Mucosa of descending colon (tissue), 3 donors: Measurements from ENCODE around the gene LRPAP1. TPM values are rescaled to one million over a fixed set of nuclear protein-coding genes. Genes with fewer than 3 reads are reported as not detected.
"Not testable (repeated sequence)": the region's sequence is repeated elsewhere in the genome, so short reads cannot be mapped to it uniquely, and the experiment has no call there.

Experiments
- ATAC-seq: fragments of 200-7000 bp; cut with Tn5 transposase; one replicate; pipeline ENCODE4 v1.9.1; 2020; ENCODE audit warnings: mild to moderate bottlenecking, moderate library complexity
- DNase-seq, 3 donors: peaks; one replicate each; pipeline ENCODE4 v3.0.0-alpha.2; 2020
- H3K36me3 ChIP-seq: fragments of 200-600 bp; one replicate; pipeline ENCODE4 v1.8.0; 2021; ENCODE audit warnings: low read depth, mild to moderate bottlenecking
- H3K4me1 ChIP-seq: fragments of 200-600 bp; one replicate; pipeline ENCODE4 v1.8.0; 2021; ENCODE audit warnings: low read depth, mild to moderate bottlenecking
- H3K4me3 ChIP-seq: fragments of 200-600 bp; one replicate; pipeline ENCODE4 v1.8.0; 2021; ENCODE audit warnings: mild to moderate bottlenecking
- H3K9me3 ChIP-seq: fragments of 200-600 bp; one replicate; pipeline ENCODE4 v1.8.0; 2021; ENCODE audit warnings: mild to moderate bottlenecking
- intact Hi-C, 2 donors: fragments of 100-400 bp; cut with DNase I in 1 of 2; cut with micrococcal nuclease in 1 of 2; formaldehyde crosslinking; loops; one replicate each; pipeline versions ENCODE4 v1.11.0 to v1.11.1; 2022; cut with DNase I, micrococcal nuclease
- total RNA-seq, 3 donors: library from RNA; stranded (reverse); fragmentation: NEBNext Ultra II Directional in 2 of 3; extraction: Animal tissue kit (Norgen Biotek cat#: 25700) in 2 of 3; gene quantifications; one replicate each; pipeline versions ENCODE4 v1.2.1 to v1.2.4, GENCODE V29; 2021 to 2023
- TF ChIP-seq, protein P1 (sequence below): fragments of 200-600 bp; IDR thresholded peaks from one replicate; pipeline ENCODE4 v1.8.0; 2022; ENCODE audit warnings: antibody characterized with exemption, mild to moderate bottlenecking
- donor health status: DM: no; HTN: no; CAD: no; lungs with moderate emphysema.
- donor health status: DM: no; HTN: no; CAD: no.
- donor health status: DM: no; HTN: yes; CAD: no.

LRPAP1 gene
- total RNA-seq, 3 donors from 2014 or later: 109 to 139 (median 137) TPM

DNA sequence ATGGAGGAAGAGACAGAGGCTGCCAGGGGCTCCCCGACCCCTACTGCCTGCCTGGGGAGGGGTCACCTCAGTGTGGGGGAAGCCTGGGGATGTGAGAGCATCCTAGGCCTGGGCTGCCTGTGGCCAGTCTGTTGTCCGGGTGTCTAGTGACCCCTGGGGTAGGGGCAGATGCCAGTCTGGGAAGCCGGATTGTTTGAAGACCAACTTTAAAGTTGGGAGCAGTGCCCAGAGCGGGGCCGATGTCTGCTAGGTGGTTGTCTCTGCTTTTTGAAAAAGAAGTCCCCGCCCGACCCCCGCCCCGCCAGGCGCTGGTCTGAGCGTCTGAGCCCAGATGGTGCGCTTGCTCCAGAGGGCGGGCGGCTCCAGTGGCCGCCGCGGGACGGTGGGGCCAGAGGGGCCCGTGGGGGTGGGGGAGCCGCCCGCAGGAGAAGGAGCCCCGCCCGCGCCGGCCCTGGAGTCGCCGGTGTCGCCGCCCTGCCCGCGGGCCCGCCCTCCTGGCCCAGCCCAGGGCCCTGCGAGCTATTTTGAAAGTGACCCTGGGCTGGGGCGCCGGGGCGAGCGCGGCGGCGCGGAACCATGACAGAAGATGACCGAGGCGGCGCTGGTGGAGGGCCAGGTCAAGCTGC is 69.3 kb downstream of the LRPAP1 start, which contains the start of gene DOK7:
Gene DOK7 (plus strand): TSS at position 517 of the 626 bp plus-strand sequence. CDS start 70 bp downstream, at position 587.
- TF ChIP-seq, protein P1, sequence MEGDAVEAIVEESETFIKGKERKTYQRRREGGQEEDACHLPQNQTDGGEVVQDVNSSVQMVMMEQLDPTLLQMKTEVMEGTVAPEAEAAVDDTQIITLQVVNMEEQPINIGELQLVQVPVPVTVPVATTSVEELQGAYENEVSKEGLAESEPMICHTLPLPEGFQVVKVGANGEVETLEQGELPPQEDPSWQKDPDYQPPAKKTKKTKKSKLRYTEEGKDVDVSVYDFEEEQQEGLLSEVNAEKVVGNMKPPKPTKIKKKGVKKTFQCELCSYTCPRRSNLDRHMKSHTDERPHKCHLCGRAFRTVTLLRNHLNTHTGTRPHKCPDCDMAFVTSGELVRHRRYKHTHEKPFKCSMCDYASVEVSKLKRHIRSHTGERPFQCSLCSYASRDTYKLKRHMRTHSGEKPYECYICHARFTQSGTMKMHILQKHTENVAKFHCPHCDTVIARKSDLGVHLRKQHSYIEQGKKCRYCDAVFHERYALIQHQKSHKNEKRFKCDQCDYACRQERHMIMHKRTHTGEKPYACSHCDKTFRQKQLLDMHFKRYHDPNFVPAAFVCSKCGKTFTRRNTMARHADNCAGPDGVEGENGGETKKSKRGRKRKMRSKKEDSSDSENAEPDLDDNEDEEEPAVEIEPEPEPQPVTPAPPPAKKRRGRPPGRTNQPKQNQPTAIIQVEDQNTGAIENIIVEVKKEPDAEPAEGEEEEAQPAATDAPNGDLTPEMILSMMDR: no peak
- peaks cover 7% of the 10 kb centered on the region for H3K4me1 ChIP-seq
- H3K9me3 ChIP-seq: no peaks in the 10 kb centered on the region
- intact Hi-C loops: no loop called here
- peak; percentile 42 to 46 (median 45) for DNase-seq
- H3K36me3 ChIP-seq: no peaks in the 10 kb centered on the region
- no peak within 1 kb of the TSS for H3K4me3 ChIP-seq
- ATAC-seq: peak; percentile 46

DNA sequence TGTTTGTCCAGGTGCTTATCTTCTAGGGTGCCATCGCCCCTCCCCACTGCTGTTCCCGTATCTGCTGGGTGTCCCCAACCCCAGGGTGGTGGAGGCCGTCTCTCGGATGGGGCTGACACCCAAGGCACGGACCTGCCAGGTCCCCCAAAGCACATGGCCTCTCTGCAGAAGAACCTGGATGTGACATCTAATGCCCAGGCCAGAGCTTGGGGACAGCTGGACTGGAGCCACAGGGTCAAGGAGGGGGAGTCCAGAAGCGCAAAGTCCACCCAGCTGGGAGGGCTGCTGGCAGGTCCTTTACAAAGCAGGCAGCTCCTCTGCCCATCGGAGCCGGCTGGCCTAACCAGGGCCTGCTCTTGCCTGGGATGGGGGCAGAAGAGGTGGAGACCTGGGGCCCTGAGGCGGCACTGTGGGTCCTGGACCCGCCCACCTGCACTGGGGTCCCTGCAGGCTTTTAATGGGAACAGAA is 69.9 kb downstream of the LRPAP1 start:
- no peaks in the 10 kb centered on the region for H3K36me3 ChIP-seq
- intact Hi-C loops: no loop called here
- DNase-seq (peak in 2 of 3 donors; percentile 24 to 47), ATAC-seq (no peak)
- H3K4me3 ChIP-seq: no peak overlapping the region
- TF ChIP-seq, protein P1: no peak
- peaks cover 7% of the 10 kb centered on the region for H3K4me1 ChIP-seq
- no peaks in the 10 kb centered on the region for H3K9me3 ChIP-seq

DNA sequence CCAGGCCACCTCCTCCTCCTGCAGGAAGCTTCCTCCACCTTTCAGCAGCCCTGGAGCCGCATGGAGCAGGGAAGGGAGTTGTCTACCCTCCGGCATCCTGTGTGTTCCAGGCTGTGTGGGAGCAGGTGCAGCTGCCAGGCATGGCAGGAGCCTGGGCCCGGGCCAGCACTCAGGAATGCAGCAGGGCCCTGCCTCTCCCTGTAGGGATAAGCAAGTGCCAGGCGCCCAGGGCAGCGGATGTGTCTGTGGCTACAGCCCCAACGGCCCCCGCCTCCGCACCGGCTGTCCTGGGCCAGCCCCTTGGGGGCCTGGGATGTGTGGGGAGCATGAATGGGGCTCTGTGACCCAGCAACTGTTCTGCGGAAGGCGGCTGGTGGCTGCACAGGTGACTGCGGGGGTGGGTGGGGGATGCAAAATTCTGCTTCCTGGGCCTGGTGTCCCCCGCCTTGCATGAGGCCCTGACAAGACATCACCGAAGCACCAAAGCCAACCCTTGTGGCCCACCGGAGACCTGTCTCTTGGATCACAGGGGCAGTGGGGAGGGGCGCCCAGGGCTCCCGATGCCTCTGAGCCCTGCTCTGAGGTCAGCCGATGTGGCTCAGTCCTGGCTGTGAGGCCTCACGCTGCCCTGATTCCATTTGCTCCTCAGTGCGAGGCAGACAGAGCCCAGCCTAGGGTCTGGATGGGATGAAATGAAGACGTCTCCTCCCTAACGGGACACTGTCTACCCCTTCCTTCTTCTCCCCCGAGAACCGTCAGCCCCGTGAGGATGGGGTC is 70.5 kb downstream of the LRPAP1 start:
- TF ChIP-seq, protein P1: no peak
- Histone ChIP-seq H3K36me3 (no peaks in the 10 kb centered on the region), H3K9me3 (no peaks in the 10 kb centered on the region), H3K4me3 (no peak overlapping the region), H3K4me1 (peaks cover 7% of the 10 kb centered on the region)
- peak; percentile 55 to 81 (median 67) for DNase-seq
- ATAC-seq: peak; percentile 90
- intact Hi-C loops: no loop called here

DNA sequence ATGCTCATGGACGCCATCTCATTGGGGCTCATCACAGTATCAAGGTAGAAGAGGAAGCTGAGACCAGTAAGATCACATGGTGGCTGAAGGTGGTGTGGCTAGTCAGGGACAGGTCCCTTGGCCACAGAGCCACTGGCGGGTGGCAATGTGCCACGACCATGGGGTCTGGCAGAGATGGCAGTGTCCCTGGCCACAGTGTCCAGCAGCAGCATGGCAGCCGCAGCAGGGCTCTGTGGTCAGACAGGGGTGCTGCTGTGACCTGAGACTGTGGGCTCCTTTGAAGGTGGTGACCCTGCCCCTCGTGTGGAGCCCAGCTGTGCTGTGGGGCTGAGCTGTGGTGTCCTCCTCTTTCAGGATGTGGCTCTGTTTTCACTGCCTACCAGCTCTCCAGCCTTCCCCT is 71.3 kb downstream of the LRPAP1 start:
- peak in 2 of 3 donors; percentile 17 to 45 for DNase-seq
- no peaks in the 10 kb centered on the region for H3K36me3 ChIP-seq
- no peak for ATAC-seq
- TF ChIP-seq, protein P1: no peak
- H3K9me3 ChIP-seq: no peaks in the 10 kb centered on the region
- H3K4me3 ChIP-seq: no peak overlapping the region
- H3K4me1 ChIP-seq: peaks cover 7% of the 10 kb centered on the region
- intact Hi-C loops: no loop called here

DNA sequence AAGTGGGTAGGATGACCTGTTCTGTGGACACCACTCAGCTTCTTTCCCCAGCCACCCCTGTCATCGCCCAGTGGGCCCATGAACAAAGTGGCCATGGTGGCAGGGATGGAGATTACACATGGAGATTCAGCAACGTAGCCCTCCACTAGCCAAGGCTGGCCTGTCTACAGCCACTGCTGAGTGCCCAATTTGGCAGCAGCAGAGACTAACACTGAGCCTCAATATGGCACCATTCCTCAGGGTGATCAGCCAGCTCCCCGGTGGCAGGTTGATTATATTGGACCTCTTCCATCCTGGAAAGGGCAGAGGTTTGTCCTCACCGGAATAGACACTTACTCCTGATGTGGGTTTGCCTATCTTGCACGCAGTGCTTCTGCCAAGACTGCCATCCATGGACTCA is 73.1 kb downstream of the LRPAP1 start:
- H3K4me1 ChIP-seq, H3K36me3 ChIP-seq, H3K9me3 ChIP-seq, H3K4me3 ChIP-seq, DNase-seq, intact Hi-C loops, ATAC-seq: not testable (repeated sequence)

DNA sequence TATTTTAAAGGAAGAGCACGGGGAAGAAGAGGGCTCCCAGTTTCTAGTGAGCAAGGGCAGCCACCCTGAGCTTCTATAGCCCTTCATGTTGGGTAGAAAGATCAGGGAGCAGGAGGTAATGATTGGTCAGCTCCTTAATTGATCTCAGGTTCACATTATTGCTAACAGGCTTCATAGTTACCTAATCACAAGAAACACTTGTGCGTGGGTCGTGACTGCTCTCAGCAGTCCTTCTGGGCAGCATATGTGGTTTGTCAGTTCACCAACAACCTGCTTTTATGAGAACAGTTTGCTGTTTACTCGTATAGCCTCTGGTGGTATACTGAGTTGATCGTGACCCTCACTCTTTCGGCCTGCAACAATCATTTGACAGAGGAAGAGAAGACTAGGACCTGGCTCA is 73.9 kb downstream of the LRPAP1 start:
- no peak overlapping the region for H3K4me3 ChIP-seq
- ATAC-seq: no peak
- no peak for DNase-seq
- TF ChIP-seq, protein P1: no peak
- H3K9me3 ChIP-seq: peaks cover 8% of the 10 kb centered on the region
- intact Hi-C loops: no loop called here
- H3K36me3 ChIP-seq: no peaks in the 10 kb centered on the region
- peaks cover 5% of the 10 kb centered on the region for H3K4me1 ChIP-seq

DNA sequence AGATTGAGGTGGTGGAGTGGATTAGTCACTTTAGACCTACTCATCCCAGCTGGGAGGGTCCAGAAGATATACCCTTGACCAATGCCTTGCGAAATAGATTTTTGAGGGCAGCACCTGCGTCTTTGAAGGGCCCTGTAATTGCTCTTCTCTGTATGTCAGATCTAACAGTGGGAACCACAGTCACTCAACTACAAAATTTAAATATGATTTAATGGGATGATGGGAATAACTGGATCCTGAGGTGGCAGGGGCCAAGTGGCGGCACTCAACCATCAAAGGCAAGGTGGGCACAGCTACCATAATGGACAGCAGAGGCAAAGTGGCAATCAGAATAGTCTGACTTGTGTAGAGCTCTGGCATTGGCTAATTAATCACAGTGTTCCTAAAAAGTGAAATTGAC is 76.6 kb downstream of the LRPAP1 start:
- H3K4me3 ChIP-seq, intact Hi-C loops, H3K4me1 ChIP-seq, H3K36me3 ChIP-seq, H3K9me3 ChIP-seq, ATAC-seq, DNase-seq: not testable (repeated sequence)
